Heart left ventricle (tissue), 16 donors: ENCODE results near the gene IGLL1. TPM values are rescaled to one million over a fixed set of nuclear protein-coding genes. Genes with fewer than 3 reads are reported as not detected.
"Not testable (repeated sequence)": the region's sequence is repeated elsewhere in the genome, so short reads cannot be mapped to it uniquely, and the experiment has no call there.

Experiments
- ATAC-seq, 4 donors: fragments of 200-7000 bp; cut with Tn5 transposase; one replicate each; pipeline ENCODE4 v1.9.1; 2020 to 2022; ENCODE audit warnings: moderate library complexity in 4 of 4, mild to moderate bottlenecking in 3 of 4, moderate number of reproducible peaks in 1 of 4
- DNase-seq, 5 donors: peaks; one replicate each; pipeline ENCODE4 v3.0.0-alpha.2; 2020
- H3K27ac ChIP-seq, 12 donors: fragments of 200-600 bp; sonication (generic) in 4 of 12; one replicate each; pipeline versions ENCODE4 v1.5.0 to v1.8.0; 2016 to 2022; ENCODE audit warnings: mild to moderate bottlenecking in 2 of 12
- H3K27me3 ChIP-seq, 9 donors: fragments of 200-600 bp; sonication (generic) in 2 of 9; one replicate each; pipeline versions ENCODE4 v1.5.1 to v1.8.0; 2016 to 2022; ENCODE audit warnings: mild to moderate bottlenecking in 3 of 9
- H3K36me3 ChIP-seq, 9 donors: fragments of 200-600 bp; sonication (generic) in 2 of 9; one replicate each; pipeline versions ENCODE4 v1.5.0 to v1.8.0; 2018 to 2022; ENCODE audit warnings: mild to moderate bottlenecking in 2 of 9
- H3K4me1 ChIP-seq, 12 donors: fragments of 200-600 bp; sonication (generic) in 4 of 12; one replicate each; pipeline versions ENCODE4 v1.5.0 to v1.8.0; 2016 to 2022; ENCODE audit warnings: mild to moderate bottlenecking in 3 of 12
- H3K4me3 ChIP-seq, 12 donors: fragments of 200-600 bp; sonication (generic) in 4 of 12; one replicate each; pipeline versions ENCODE4 v1.5.0 to v1.8.0; 2017 to 2022; ENCODE audit warnings: mild to moderate bottlenecking in 9 of 12, moderate library complexity in 4 of 12
- H3K9me3 ChIP-seq, 12 donors: fragments of 200-600 bp; sonication (generic) in 4 of 12; one replicate each; pipeline versions ENCODE4 v1.5.0 to v1.8.0; 2016 to 2022; ENCODE audit warnings: mild to moderate bottlenecking in 1 of 12
- CTCF ChIP-seq, 12 donors: fragments of 200-600 bp; sonication (generic) in 4 of 12; IDR thresholded peaks; one replicate each; pipeline versions ENCODE4 v1.5.0 to v1.8.0; 2018 to 2022; ENCODE audit warnings: antibody characterized with exemption in 12 of 12, mild to moderate bottlenecking in 5 of 12
- POLR2A ChIP-seq, 2 donors: fragments of 450-650 bp; IDR thresholded peaks; one replicate each; pipeline ENCODE4 v1.6.1; 2017; ENCODE audit warnings: antibody characterized with exemption in 2 of 2, mild to moderate bottlenecking in 2 of 2, moderate library complexity in 2 of 2
- WGBS, 4 donors: extraction: QIAGEN DNeasy Blood & Tissue Kit in 2 of 4; methylation state at CpG; one replicate each; pipeline versions ENCODE4 v1.1.5 to v1.1.7; 2013 to 2018; 5-methylcytosine and 5-hydroxymethylcytosine counted together
- intact Hi-C, 10 donors: fragments of 100-400 bp; cut with DNase I; formaldehyde crosslinking; loops; one replicate each; pipeline versions ENCODE4 v1.11.1 to v1.14.2; 2022
- polyA plus RNA-seq, 2 donors: library from polyadenylated mRNA; stranded (reverse); fragments of 200-250 nt; gene quantifications; one replicate each; pipeline ENCODE4 v1.2.3, GENCODE V29; 2013
- total RNA-seq, 9 donors: library from RNA; depleted of rRNA in 2 of 9; stranded (reverse); fragments of >200 nt in 2 of 9; fragmentation: NEBNext Ultra II Directional in 3 of 9; extraction: Animal tissue kit (Norgen Biotek cat#: 25700) in 3 of 9; gene quantifications; one replicate each; pipeline versions ENCODE4 v1.1.0 to v1.2.4, GENCODE V29; 2016 to 2023
- donor health status: ischemic (EF 13 %, LVEDD 7.1; RV severe dilation, severe dysfunction).
- donor health status: healthy with polysubstance abuse.
- donor health status: DM: no; HTN: yes; CAD: no.
- donor health status: DM: no; HTN: no; CAD: no.
- donor health status: ischemic (EF 25% LVEDD 6.9; RV normal size, moderate dysfunction).
- donor health status: ischemic (EF 25% LVEDD 5.7; RV mildly dilated, moderate dysfunction).
- donor health status: healthy.
- donor health status: DM: yes; HTN: yes; CAD: no.
- donor health status: ischemic (EF 35%, LVEDD 5.7; RV mildly dilated, moderate dysfunction).
- donor health status: nonischemic (EF 11% LVEDD 7.7; RV severe dilation, severe dysfunction).
- donor health status: DM: yes; HTN: yes; CAD: no.
- donor health status: PGD.
- donor health status: ischemic (EF 29% LVEDD 5.4; RV normal size, mild dysfunction).
- donor health status: nonischemic (EF 23%, LVEDD 6.1; RV moderate dilation, normal function).

Gene IGLL1
- total and polyA plus RNA-seq, 11 donors: not detected

- H3K27ac ChIP-seq: no peak overlapping the region
- H3K4me3 ChIP-seq: no peak overlapping the region
- peaks cover 0 to 3% (median 0%) of the 10 kb centered on the region in 9 donors for H3K36me3 ChIP-seq
- H3K4me1 ChIP-seq: no peaks in the 10 kb centered on the region
- H3K27me3 ChIP-seq: no peaks in the 10 kb centered on the region
- H3K9me3 ChIP-seq: peaks cover 0 to 7% (median 0%) of the 10 kb centered on the region in 12 donors
- intact Hi-C loops: loop anchor here in 5 of 10 donors (10.0 kb wide), 3 partner anchors 62 to 222 kb away; partner anchors contain the start of genes C22orf15 (in 3 of the 5) and CHCHD10 (in 3 of the 5)
- ATAC-seq: no peak
- TF ChIP-seq POLR2A (IDR thresholded peaks at IDR 0.05): no peak
- no peak for TF ChIP-seq CTCF (IDR thresholded peaks at IDR 0.05)
- no peak for DNase-seq
- WGBS, 4 donors: 47 to 79% (median 72%) methylated on average over 2 of the region's 2 CpGs
These were observed 42.5 kb upstream of the IGLL1 start for GRCh38 chr22:23622634-23623033.

- intact Hi-C loops: loop anchor here in 5 of 10 donors (10.0 kb wide), 3 partner anchors 63 to 223 kb away; partner anchors contain the start of genes C22orf15 (in 3 of the 5) and CHCHD10 (in 3 of the 5)
These were observed 41.8 kb upstream of the IGLL1 start for GRCh38 chr22:23621916-23622315.

GRCh38 chr22:23621082-23621780 lies 41.1 kb upstream of the IGLL1 start:
- H3K4me1 ChIP-seq: no peaks in the 10 kb centered on the region
- H3K27ac ChIP-seq: no peak overlapping the region
- TF ChIP-seq CTCF (IDR thresholded peaks at IDR 0.05): no peak
- TF ChIP-seq POLR2A (IDR thresholded peaks at IDR 0.05): no peak
- peaks cover 0 to 3% (median 0%) of the 10 kb centered on the region in 9 donors for H3K36me3 ChIP-seq
- DNase-seq (no peak), ATAC-seq (no peak)
- H3K4me3 ChIP-seq: no peak overlapping the region
- WGBS, 4 donors: 88 to 91% (median 91%) methylated on average over 9 of the region's 9 CpGs
- intact Hi-C loops: loop anchor here in 5 of 10 donors (10.0 kb wide), 3 partner anchors 64 to 224 kb away; partner anchors contain the start of genes C22orf15 (in 3 of the 5) and CHCHD10 (in 3 of the 5)
- H3K9me3 ChIP-seq: peaks cover 0 to 7% (median 0%) of the 10 kb centered on the region in 12 donors
- H3K27me3 ChIP-seq: no peaks in the 10 kb centered on the region

More at GRCh38 chr22:23621916-23622315, 41.8 kb upstream of the IGLL1 start:
- not testable (repeated sequence) for H3K9me3 ChIP-seq, H3K36me3 ChIP-seq, ATAC-seq, H3K4me3 ChIP-seq, H3K4me1 ChIP-seq, DNase-seq, H3K27ac ChIP-seq, H3K27me3 ChIP-seq
- WGBS, 4 donors: 81 to 94% (median 86%) methylated on average over 2 of the region's 2 CpGs

- H3K4me3 ChIP-seq: no peak overlapping the region
- intact Hi-C loops: no loop called here
- DNase-seq (no peak), ATAC-seq (no peak)
- no peaks in the 10 kb centered on the region for H3K27me3 ChIP-seq
- no peaks in the 10 kb centered on the region for H3K4me1 ChIP-seq
- TF ChIP-seq POLR2A (IDR thresholded peaks at IDR 0.05) (no peak), CTCF (IDR thresholded peaks at IDR 0.05) (no peak)
- H3K27ac ChIP-seq: no peak overlapping the region
- no peaks in the 10 kb centered on the region for H3K36me3 ChIP-seq
- WGBS, 4 donors: 71 to 76% (median 74%) methylated on average over 7 of the region's 7 CpGs
- H3K9me3 ChIP-seq: no peaks in the 10 kb centered on the region
These were observed 33.3 kb upstream of the IGLL1 start for GRCh38 chr22:23613193-23613972.
